WTC11 (cell line): ENCODE data around the gene USP34. TPM values are rescaled to one million over a fixed set of nuclear protein-coding genes. Genes with fewer than 3 reads are reported as not detected.

ENCODE experiments used
- ATAC-seq: fragments of 200-7000 bp; cut with Tn5 transposase; 2 replicates; pipeline ENCODE4 v1.10.0; 2021; ENCODE audit warnings: mild to moderate bottlenecking, moderate library complexity
- CTCF ChIA-PET: fragments of 300-600 bp; sonication (Branson Sonifier 250); formaldehyde crosslinking; loops from one replicate; lab custom pipeline; 2021; ENCODE audit warnings: antibody characterized with exemption; lab: Charles Lee
- POLR2A ChIA-PET: fragments of 350-600 bp; sonication (Branson Sonifier 250); formaldehyde crosslinking; loops from one replicate; lab custom pipeline; 2021; ENCODE audit warnings: antibody characterized with exemption; lab: Charles Lee
- DNase-seq: peaks from one replicate; pipeline ENCODE4 v3.0.0; 2021; ENCODE audit warnings: low spot score
- H3K27ac Mint-ChIP-seq: 2 replicates; pipeline ENCODE4 v1.8.0; 2021; ENCODE audit warnings: mixed read lengths
- H3K27me3 Mint-ChIP-seq: 2 replicates; pipeline ENCODE4 v1.8.0; 2021; ENCODE audit warnings: low read depth, mild to moderate bottlenecking, moderate library complexity, mixed read lengths
- H3K36me3 Mint-ChIP-seq: 2 replicates; pipeline ENCODE4 v1.8.0; 2021; ENCODE audit warnings: mixed read lengths
- H3K4me1 Mint-ChIP-seq: 2 replicates; pipeline ENCODE4 v1.8.0; 2022; ENCODE audit warnings: mixed read lengths
- H3K4me3 Mint-ChIP-seq: 2 replicates; pipeline ENCODE4 v1.8.0; 2021; ENCODE audit warnings: mild to moderate bottlenecking, moderate library complexity, mixed read lengths
- H3K9me3 Mint-ChIP-seq: 2 replicates; pipeline ENCODE4 v1.8.0; 2021; ENCODE audit warnings: mixed read lengths
- ARID4B ChIP-seq: sonication (generic); formaldehyde crosslinking; IDR thresholded peaks from 2 replicates; pipeline ENCODE4 v1.8.0; 2023; ENCODE audit warnings: missing genetic modification reagents, mild to moderate bottlenecking, borderline replicate concordance
- CDX4 ChIP-seq: fragments of 250-450 bp; sonication (Bioruptor Pico); IDR thresholded peaks from 2 replicates; pipeline ENCODE4 v1.9.0; 2021; ENCODE audit warnings: moderate library complexity, mild to moderate bottlenecking, inconsistent platforms, borderline replicate concordance
- EMX1 ChIP-seq: fragments of 250-450 bp; sonication (Bioruptor Pico); IDR thresholded peaks from 2 replicates; pipeline ENCODE4 v1.8.0; 2021; ENCODE audit warnings: mild to moderate bottlenecking
- NFATC4 ChIP-seq: fragments of 250-450 bp; sonication (Bioruptor Pico); IDR thresholded peaks from 2 replicates; pipeline ENCODE4 v1.9.0; 2021; ENCODE audit warnings: mild to moderate bottlenecking
- SOX15 ChIP-seq: fragments of 250-450 bp; sonication (Bioruptor Pico); IDR thresholded peaks from 2 replicates; pipeline ENCODE4 v1.9.0; 2021; ENCODE audit warnings: mild to moderate bottlenecking
- STAT6 ChIP-seq: sonication (generic); formaldehyde crosslinking; conservative IDR thresholded peaks from 2 replicates; pipeline ENCODE4 v1.8.1; 2023; ENCODE audit warnings: mild to moderate bottlenecking, low read depth, missing genetic modification reagents, moderate library complexity
- USF2 ChIP-seq: sonication (generic); formaldehyde crosslinking; IDR thresholded peaks from 2 replicates; pipeline ENCODE4 v1.8.1; 2023; ENCODE audit warnings: mild to moderate bottlenecking, missing genetic modification reagents, moderate library complexity
- ZNF121 ChIP-seq: sonication (generic); formaldehyde crosslinking; IDR thresholded peaks from 2 replicates; pipeline ENCODE4 v1.8.0; 2023; ENCODE audit warnings: missing genetic modification reagents
- ZNF317 ChIP-seq: sonication (generic); formaldehyde crosslinking; IDR thresholded peaks from 2 replicates; pipeline ENCODE4 v1.8.1; 2023; ENCODE audit warnings: low read depth, mild to moderate bottlenecking, moderate library complexity, missing genetic modification reagents, borderline replicate concordance
- ZNF532 ChIP-seq: fragments of 250-450 bp; sonication (Bioruptor Pico); IDR thresholded peaks from 2 replicates; pipeline ENCODE4 v1.9.0; 2021; ENCODE audit warnings: mild to moderate bottlenecking, borderline replicate concordance
- ZNF671 ChIP-seq: fragments of 250-450 bp; sonication (Bioruptor Pico); IDR thresholded peaks from 2 replicates; pipeline ENCODE4 v1.8.0; 2021; ENCODE audit warnings: mild to moderate bottlenecking
- total RNA-seq: library from RNA; stranded (reverse); gene quantifications from 3 replicates; pipeline ENCODE4 v1.2.3, GENCODE V29; 2021

USP34 gene
- total RNA-seq, 1 experiment from 2014 or later: 92.3 TPM

GRCh38 chr2:61420991-61421544 is 49.8 kb downstream of the USP34 start:
- POLR2A ChIA-PET: interaction anchor here (1.1 kb wide), 1 partner anchor 8 kb away, joined by 7 read pairs; no protein-coding TSS in a partner anchor
- Mint-ChIP-seq H3K9me3 (no peaks in the 10 kb centered on the region), H3K4me1 (peaks cover 36% of the 10 kb centered on the region), H3K4me3 (no peak overlapping the region), H3K27ac (no peak overlapping the region; the same call in 1 of the 2 replicates), H3K36me3 (0 out of 2 replicates have a peak, but pooled peaks cover 2% of the 10 kb centered on the region), H3K27me3 (no peaks in the 10 kb centered on the region)
- ATAC-seq (no peak), DNase-seq (no peak)
- CTCF ChIA-PET: interaction anchor here (1.0 to 1.2 kb wide), 2 partner anchors 9 to 17 kb away, joined by 4 read pairs; no protein-coding TSS in a partner anchor
- no peak for TF ChIP-seq ZNF121
- TF ChIP-seq ZNF671 (CRISPR knock-in tag): no peak
- TF ChIP-seq EMX1: no peak

- POLR2A ChIA-PET: no interaction called here
- ATAC-seq: no peak
- CTCF ChIA-PET: no interaction called here
These were observed 51.3 kb downstream of the USP34 start for GRCh38 chr2:61419570-61419969.

More at GRCh38 chr2:61419570-61419969, 51.3 kb downstream of the USP34 start:
- no peaks in the 10 kb centered on the region for H3K9me3 Mint-ChIP-seq
- peaks cover 28% of the 10 kb centered on the region for H3K4me1 Mint-ChIP-seq
- no peak overlapping the region for H3K4me3 Mint-ChIP-seq
- DNase-seq: no peak
- TF ChIP-seq ZNF317 (CRISPR knock-in tag) (no peak), USF2 (CRISPR knock-in tag) (no peak), CDX4 (CRISPR knock-in tag) (no peak), ARID4B (CRISPR knock-in tag) (no peak), STAT6 (no peak), SOX15 (CRISPR knock-in tag) (no peak), ZNF532 (CRISPR knock-in tag) (no peak), NFATC4 (no peak)
- 0 out of 2 replicates have a peak, but pooled peaks cover 2% of the 10 kb centered on the region for H3K36me3 Mint-ChIP-seq
- H3K27ac Mint-ChIP-seq: no peak overlapping the region
- H3K27me3 Mint-ChIP-seq: no peaks in the 10 kb centered on the region
